HG02852 (cell line): ENCODE measurements around the gene RNF167.

ENCODE experiments used
- ATAC-seq: cut with Tn5 transposase; IDR thresholded peaks from one replicate; pipeline ENCODE4 v1.9.1; 2021; ENCODE audit warnings: mild to moderate bottlenecking, moderate library complexity; ENCODE audit not compliant: unreplicated experiment

Gene RNF167

DNA sequence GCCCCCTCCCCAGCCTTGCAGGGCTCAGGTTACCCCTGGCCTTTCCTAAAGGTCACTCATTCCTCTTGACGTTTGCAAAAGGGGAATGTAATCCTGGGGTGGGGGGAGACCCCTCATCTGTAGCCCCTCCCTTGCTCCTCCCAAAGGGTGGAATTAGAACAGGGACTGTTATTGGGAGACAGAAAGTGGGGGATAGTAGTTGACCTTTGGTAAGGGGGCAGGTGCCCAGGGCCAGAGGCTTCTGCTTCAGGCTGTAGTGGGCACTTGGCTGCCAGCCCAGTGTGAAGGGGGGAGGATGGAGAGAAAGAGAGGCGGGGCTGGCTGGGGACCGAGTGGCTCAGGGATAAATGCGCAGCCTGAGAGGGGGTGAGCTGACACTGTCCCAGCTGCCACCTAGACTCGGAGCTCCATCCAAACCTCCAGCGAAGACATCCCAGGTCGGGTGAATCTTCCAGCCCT lies 10.7 kb downstream of the RNF167 start, which contains the start of gene ENO3:
Gene ENO3 (plus strand): TSS at position 374 of the 459 bp plus-strand sequence. CDS start 711 bp downstream, outside the sequence.
- no peak for ATAC-seq

DNA sequence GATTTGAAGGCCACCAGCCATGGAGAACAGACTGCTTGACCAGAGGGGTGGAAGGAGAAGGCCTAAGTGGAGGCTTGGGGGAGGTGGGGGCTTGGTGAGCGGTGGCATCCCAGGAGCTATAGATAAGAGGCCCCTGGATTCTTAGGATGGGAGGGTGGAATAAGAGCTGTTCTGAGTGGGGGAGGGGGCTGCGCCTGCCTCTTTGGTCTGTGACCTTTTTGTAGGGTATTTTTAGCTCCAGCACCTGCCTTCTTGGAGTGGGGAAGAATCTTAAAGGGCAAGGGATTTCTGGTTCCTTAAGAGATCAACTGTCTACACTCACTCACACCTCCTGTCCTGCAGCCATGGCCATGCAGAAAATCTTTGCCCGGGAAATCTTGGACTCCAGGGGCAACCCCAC lies 11.4 kb downstream of the RNF167 start:
- no peak for ATAC-seq

DNA sequence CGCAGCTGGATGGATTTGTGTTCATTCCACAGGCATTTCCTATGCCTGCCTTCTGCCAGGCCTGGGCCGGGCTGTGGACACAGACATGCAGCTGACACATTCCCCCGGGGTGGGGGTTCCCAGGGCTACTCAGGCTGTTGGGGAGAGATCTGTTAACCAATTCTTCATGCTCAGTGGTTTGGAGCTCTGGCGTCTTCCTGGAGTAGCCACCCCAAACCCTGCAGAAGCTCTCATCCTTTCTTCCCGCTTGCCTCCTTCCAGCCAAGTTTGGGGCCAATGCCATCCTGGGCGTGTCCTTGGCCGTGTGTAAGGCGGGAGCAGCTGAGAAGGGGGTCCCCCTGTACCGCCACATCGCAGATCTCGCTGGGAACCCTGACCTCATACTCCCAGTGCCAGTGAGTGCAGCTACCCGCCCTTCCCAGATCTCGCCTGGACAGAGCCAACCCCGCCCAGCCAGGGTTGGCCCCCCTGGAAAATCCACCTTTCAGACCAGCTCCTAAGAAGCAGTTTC lies 13.4 kb downstream of the RNF167 start:
- no peak for ATAC-seq

DNA sequence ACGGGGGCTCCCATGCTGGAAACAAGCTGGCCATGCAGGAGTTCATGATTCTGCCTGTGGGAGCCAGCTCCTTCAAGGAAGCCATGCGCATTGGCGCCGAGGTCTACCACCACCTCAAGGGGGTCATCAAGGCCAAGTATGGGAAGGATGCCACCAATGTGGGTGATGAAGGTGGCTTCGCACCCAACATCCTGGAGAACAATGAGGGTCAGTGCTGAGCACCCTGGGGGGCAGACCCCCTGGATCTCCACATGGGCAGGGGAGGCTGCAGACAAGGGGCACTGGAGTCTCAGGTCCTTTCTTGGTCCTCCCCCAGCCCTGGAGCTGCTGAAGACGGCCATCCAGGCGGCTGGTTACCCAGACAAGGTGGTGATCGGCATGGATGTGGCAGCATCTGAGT lies 15.0 kb downstream of the RNF167 start:
- ATAC-seq, result no peak

- ATAC-seq, result no peak
Observed at GRCh38 chr17:4956493-4957061, 16.5 kb downstream of the RNF167 start.

DNA sequence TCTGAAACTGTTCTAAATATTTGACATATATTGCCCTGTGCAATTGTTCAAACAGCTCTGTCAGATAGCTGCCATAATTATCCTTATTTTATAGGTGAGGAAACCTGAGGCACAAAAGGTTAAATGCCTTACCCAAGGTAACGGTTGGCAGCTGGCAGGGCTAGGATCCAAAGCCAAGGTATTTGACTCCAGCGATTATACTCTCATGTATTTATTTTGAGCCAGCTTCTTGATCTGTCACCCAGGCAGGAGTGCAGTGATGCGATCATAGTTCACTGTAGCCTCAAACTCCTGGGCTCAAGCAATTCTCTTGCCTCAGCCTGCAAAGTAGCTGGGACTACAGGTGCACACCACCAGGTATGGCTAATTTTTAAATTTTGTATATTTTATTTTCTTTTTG lies 18.0 kb downstream of the RNF167 start:
- ATAC-seq, result no peak

DNA sequence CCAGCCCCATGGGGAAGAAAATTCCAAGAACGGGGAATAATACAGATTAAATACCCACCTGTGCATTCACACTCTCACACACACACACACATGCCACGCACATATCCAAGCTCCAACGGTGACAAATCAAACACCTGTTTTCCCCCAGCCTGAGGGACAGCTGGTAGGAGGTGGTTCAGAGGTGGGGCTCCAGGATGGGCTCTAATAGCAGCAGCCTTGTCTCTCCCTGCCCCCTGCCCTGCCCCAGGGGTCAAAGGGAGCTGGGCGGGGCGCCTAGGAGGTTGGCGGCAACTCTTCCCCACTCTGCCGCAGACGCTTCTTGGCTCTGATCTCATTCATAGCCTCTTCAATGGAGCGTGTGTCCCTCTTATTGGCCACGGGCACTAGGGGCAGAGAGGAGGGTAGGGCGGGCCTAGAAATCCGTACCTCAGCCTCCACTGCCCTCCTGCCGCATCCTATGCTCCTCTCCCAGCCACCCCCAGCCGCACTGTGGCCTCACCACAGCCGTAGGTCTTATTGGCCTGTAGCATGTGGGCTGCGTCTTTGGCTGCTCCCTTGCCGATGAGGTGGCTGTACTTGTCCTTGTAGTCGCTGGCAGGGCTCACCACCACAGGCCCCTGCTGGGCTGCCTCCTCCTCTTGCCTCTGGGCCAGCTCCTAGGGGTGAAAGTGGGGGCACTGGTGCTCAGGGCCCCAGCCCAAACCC lies 19.3 kb downstream of the RNF167 start:
- ATAC-seq, result no peak

- ATAC-seq, result no peak
Observed at GRCh38 chr17:4960279-4960922, 20.3 kb downstream of the RNF167 start.

GRCh38 chr17:4965311-4965986 lies 25.4 kb downstream of the RNF167 start:
- ATAC-seq, result no peak

- ATAC-seq, result peak; percentile 82
Observed at GRCh38 chr17:4966844-4967538, 26.9 kb downstream of the RNF167 start.

GRCh38 chr17:4967539-4968485 lies 27.7 kb downstream of the RNF167 start, which contains the start of gene SPAG7:
Gene SPAG7 (minus strand): TSS chr17:4967817. CDS start chr17:4967804, 13 bp downstream.
- peak; percentile 59 for ATAC-seq

DNA sequence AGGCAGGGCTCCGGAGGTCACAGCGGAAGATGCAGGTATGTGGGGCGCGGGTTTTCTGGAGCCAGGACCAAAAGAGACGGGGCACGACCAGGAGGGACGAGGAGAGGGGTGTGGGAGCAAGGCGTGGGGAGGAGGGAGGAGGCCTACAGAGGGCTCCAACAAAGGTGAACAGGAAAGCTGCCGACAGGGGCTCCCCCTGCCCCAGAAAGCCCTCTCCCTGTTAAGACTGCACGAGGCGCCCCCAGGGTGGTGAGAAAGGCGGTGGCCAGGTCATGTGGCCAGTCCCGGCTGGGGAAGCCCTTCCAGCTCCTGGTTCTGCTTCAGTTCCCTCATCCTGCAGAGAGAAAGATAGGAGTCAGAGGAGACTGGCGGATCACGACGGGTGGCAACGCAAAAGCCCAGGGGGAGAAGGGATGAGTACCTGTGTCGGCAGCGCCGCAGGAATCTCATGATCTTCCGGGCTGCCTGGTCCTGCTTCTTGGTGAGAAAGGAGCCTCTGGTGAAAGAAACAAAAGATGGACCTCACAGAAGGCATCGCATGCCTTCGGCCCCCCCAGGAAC lies 28.5 kb downstream of the RNF167 start:
- ATAC-seq, result no peak

GRCh38 chr17:4969047-4969550 lies 29.0 kb downstream of the RNF167 start:
- no peak for ATAC-seq

DNA sequence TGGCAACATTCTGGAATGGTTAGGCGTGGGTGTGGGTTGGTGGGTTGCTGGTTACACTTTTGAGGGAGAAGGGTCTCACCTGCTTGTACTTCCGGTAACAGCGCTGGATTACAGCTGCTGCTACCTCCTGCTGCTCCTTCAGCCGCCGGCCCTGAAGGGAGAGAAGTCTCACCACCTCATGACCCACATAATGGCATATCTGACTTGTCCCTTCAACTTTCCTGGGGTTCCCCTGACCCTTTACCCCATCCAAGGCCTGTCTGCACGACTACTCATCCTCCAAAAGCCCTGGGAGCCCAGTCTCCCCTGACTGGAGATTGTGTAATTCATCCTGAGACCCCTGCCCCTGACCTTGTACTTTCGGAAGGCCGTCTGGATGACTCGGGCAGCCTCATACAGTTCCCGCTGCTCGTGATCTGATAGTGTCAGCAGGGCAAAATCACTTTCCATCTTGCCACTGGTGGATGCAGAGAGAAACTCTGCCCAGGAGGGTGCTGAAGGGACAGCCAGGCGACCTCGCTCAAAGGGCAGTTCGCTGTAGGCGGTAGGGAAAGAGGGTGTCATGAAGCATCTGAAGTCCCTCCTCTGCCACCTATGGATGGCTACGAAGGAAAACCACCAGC lies 29.6 kb downstream of the RNF167 start:
- ATAC-seq, result no peak

DNA sequence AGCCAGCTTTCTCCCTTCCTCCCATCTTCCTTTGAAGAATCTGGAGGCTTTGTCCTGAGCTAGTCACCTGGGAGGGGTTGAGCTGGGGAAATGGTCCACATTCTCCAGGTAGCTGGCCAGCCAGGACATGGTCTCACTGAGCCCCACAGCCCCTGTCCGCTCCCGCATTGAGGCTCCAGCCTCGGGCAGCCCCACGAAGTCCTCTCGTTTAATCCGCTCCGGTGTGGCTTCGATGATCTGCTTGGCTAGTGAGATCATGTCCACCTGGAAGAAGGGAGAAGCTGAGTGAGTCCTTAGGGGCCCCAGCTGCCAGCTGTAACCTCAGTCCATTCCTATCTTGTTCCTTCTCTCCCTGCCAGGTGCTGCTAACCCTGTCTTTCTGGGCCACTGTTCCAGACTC lies 30.2 kb downstream of the RNF167 start:
- ATAC-seq, result no peak

DNA sequence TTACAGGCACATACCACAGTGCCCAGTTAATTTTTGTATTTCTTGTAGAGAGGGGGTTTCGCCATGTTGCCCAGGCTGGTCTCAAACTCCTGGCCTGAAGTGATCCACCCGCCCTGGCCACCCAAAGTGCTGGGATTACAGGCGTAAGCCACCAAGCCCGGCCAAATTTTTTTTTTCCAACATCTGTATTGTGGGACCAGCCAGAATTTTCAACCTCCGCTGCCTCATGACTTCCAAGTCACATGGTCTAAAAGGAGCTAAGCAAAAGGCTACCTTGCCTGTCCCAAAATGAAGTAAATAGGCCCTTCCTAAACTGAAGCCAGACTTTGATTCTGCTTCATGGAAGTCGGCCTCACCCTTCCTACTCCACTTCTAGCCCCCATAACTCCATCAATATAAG lies 31.8 kb downstream of the RNF167 start:
- ATAC-seq, result no peak

GRCh38 chr17:4972322-4972721 lies 32.3 kb downstream of the RNF167 start:
- ATAC-seq, result no peak

GRCh38 chr17:4972752-4973151 lies 32.7 kb downstream of the RNF167 start:
- no peak for ATAC-seq
